GM21381 (cell line): Measurements from ENCODE around the gene MAL.
"Not testable (repeated sequence)": the region's sequence is repeated elsewhere in the genome, so short reads cannot be mapped to it uniquely, and the experiment has no call there.

Experiments used
- ATAC-seq: cut with Tn5 transposase; IDR thresholded peaks from one replicate; pipeline ENCODE4 v1.9.1; 2021; ENCODE audit warnings: mild to moderate bottlenecking, moderate library complexity; ENCODE audit not compliant: unreplicated experiment

Gene MAL

DNA sequence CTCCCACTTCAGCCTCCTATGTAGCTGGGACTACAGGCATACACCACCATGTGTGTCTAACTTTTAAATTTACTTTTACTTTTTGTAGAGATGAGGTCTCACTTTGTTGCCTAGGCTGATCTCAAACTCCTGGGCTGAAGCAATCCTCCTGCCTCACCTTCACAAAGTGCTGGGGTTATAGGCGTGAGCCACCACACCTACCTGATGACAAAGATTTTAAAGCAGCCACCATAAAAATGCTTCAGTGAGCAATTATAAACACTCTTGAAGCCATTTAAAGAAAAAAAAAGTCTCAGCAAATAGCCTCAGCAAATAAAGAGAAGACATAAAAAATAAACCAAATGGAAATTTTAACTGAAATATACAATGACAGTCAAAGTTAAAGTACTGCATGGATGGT lies 60.5 kb downstream of the MAL start:
- no peak for ATAC-seq

DNA sequence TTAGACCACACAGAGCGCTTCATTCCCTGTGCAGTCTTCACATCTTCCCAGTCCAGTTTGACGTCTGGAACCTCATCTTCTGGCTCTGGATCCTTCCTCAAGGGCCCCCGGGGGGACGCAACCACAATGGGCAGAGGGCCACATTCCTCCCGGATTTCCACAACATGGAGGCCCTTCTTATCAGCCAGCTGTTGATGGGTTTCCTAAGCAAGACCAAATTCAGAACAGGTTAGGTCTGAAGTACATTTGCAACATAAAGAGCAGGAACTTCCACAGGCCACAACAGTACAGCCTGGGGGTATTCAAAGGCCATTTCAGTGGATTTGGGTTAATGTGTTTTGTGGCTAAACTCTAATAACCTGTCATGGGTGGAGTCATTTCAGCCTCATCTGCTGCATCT lies 61.9 kb downstream of the MAL start:
- no peak for ATAC-seq

DNA sequence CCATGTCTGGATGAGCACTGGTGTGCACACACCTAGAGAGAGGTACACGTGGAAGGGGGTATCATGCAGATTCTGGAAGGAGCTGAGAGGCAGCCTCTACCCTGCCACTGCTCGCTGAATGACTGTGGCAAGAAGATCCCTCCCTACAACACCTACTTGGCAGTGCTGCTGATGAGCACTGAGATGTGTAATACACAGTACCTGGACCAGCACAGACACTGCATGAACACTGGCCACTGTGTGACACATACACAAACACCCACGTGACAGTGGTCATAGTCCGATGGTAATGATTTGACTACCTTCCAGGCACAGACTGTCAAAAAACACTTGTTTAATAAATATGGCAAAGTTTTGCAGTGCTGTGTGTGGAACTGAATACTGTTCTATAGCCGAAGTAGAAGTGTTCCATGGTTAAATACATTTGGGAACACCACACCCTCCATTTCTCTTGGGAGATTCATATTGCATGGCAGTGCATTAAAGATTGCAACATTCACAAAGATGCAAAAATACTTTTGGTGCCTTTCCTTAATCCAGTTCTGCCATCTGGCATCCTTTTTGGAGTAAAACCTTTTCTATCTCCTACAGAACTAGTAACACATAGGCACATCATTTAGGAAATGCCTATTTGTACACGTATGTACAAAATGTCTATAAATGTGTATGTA lies 66.5 kb downstream of the MAL start:
- ATAC-seq, result no peak

DNA sequence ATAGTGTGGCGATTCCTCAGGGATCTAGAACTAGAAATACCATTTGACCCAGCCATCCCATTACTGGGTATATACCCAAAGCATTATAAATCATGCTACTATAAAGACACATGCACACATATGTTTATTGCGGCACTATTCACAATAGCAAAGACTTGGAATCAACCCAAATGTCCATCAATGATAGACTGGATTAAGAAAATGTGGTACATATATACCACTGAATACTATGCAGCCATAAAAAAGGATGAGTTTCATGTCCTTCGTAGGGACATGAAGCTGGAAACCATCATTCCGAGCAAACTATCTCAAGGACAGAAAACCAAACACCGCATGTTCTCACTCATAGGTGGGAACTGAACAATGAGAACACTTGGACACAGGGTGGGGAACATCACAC lies 72.8 kb downstream of the MAL start:
- not testable (repeated sequence) for ATAC-seq

DNA sequence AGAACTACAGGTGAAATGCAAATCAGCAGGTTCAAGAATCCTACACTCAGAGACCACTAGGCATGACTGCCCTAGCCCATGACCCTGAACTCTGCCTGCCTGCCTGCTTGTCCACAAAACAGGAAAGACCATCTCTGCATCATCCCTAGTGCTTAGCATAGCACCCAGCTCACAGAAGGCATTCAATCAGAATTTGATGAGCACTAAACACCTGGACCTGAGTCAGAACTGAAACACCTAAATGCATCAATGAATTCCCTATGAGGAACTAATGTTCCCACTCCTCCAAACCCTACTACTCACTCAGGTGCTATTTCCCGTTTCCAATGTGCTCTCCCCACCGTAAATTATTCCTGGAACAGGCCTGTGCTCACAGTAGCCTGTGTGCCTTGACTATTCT lies 74.4 kb downstream of the MAL start:
- no peak for ATAC-seq
